HUES6 (cell line): ENCODE data around the gene RNF20.
"Not testable (repeated sequence)": the region's sequence is repeated elsewhere in the genome, so short reads cannot be mapped to it uniquely, and the experiment has no call there.

ENCODE experiments used
- H3K27ac ChIP-seq: 2 replicates; pipeline ENCODE4 v1.7.0; 2013; ENCODE audit warnings: low read depth, mild to moderate bottlenecking, low read length, inconsistent platforms
- H3K27me3 ChIP-seq: 2 replicates; pipeline ENCODE4 v1.6.1; 2013; ENCODE audit warnings: low read length; ENCODE audit not compliant: control insufficient read depth, insufficient read depth
- H3K36me3 ChIP-seq: 2 replicates; pipeline ENCODE4 v1.6.1; 2013; ENCODE audit warnings: low read length; ENCODE audit not compliant: control insufficient read depth, insufficient read depth
- H3K4me1 ChIP-seq: 2 replicates; pipeline ENCODE4 v1.6.1; 2013; ENCODE audit warnings: low read length; ENCODE audit not compliant: control insufficient read depth, insufficient read depth
- H3K4me3 ChIP-seq: 2 replicates; pipeline ENCODE4 v1.5.1; 2013; ENCODE audit warnings: low read depth, low read length
- H3K9ac ChIP-seq: one replicate; pipeline ENCODE4 v1.6.1; 2013; ENCODE audit warnings: mild to moderate bottlenecking, low read length
- H3K9me3 ChIP-seq: 2 replicates; pipeline ENCODE4 v1.6.1; 2013; ENCODE audit warnings: low read depth, low read length; ENCODE audit not compliant: control insufficient read depth, insufficient read depth

RNF20 gene

DNA sequence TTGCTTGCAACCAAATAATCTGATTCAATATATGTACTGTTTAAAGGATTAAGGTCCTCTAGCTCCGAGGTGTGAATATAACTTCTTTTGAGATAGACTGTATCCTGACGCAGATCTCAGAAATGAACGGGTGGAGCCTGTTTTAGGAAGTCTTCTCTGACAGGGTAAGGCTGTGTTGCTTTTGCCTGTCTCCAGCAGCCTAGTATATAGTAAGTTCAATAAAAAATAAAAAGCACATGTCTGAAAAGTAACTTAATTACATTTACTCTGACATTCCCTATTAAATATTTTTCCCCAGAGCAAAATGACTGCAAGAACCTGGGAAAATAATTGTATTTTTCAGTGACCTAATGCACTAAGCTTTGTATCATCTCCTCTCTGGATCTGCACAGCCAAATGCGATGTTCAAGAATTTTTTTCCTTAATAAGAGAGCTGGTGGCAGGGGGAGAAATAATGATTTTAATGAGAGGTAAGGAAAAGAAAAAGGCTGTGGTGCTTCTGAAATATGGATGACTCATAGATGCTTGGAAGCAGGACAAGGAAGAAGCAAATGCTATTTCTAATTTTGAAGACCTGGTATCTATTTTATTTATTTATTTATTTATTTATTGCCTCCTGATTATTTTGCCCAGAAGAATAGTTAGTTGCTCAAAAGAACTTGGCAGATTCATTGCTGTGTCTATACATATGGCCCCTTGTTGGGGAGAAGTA, 53.8 kb downstream of the RNF20 start:
- H3K36me3 ChIP-seq = no peaks in the 10 kb centered on the region
- H3K4me1 ChIP-seq = peaks cover 19% of the 10 kb centered on the region
- no peaks in the 10 kb centered on the region for H3K9me3 ChIP-seq
- no peak overlapping the region for H3K27ac ChIP-seq
- no peaks in the 10 kb centered on the region for H3K27me3 ChIP-seq
- H3K9ac ChIP-seq = no peak overlapping the region
- no peak overlapping the region for H3K4me3 ChIP-seq

DNA sequence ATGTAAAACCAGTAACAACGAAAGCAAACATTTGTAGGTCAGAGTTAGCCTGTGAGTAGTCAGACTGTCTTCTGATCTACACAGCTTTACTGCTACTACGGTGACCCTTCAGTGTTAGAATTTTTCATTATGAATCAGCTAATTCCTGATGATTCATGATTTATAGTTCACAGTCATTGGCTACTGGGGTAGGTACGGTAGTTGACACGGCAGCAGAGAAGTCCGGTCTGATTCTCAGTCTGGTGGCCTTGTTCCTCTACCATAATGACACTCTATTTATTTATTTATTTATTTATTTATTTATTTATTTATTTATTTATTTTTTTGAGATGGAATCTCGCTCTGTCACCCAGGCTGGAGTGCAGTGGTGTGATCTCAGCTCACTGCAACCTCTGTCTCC, 56.4 kb downstream of the RNF20 start:
- not testable (repeated sequence) for H3K36me3 ChIP-seq, H3K9me3 ChIP-seq, H3K27me3 ChIP-seq, H3K4me1 ChIP-seq, H3K27ac ChIP-seq, H3K9ac ChIP-seq, H3K4me3 ChIP-seq

DNA sequence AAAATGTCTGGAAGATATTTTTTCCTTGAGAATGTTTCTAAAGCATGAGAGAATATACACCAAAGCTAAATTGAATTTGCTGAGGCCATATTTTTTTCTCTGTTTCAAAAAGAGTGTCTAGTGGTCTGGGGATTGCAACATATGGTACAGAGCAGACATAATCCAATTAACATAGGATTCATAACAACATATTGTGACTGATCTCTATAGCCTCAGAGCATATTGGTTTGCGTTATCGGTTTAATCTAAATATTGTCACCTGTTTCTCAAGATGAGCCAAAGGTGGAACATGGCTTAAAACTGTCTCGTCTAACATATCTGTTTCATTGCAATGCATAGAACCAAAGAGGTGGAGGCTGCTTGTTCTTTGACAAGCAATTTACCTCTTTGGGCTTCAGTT, 57.2 kb downstream of the RNF20 start:
- H3K27me3 ChIP-seq = no peaks in the 10 kb centered on the region
- H3K4me1 ChIP-seq = no peaks in the 10 kb centered on the region
- no peaks in the 10 kb centered on the region for H3K9me3 ChIP-seq
- no peak overlapping the region for H3K27ac ChIP-seq
- H3K4me3 ChIP-seq = no peak overlapping the region
- no peak overlapping the region for H3K9ac ChIP-seq
- no peaks in the 10 kb centered on the region for H3K36me3 ChIP-seq

DNA sequence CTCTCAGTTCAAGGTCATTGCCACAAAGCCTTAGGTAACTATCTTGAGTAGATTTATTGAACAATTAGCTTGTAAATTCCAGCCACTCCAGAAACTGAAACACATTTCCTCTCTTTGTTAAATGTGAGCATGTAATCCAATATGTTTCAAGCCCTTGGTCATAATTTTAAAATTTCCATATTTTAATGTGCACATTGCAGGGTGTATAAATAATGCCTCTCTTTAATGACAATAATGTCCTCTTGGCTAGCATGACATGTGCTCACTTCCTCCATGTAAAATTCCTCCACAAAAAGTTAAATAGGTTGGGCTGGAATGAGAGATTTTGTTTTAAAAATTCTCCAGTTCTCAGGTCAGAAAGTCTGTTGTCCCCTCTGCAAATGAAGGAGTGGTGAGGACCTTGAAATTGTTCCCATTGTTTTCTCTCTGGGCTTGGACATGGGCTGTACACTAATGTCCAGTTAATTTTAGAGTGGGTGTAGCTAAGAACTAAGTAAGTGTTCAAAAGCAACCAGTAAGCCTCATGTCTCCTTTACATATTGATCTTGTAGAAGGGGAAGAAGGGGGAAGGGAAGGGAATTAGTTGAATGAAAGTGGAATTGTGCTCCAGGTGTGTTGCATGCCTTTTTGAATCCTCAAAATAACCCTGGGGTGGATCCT, 58.3 kb downstream of the RNF20 start:
- Histone ChIP-seq H3K4me3 (no peak overlapping the region), H3K9me3 (no peaks in the 10 kb centered on the region), H3K27ac (no peak overlapping the region), H3K4me1 (no peaks in the 10 kb centered on the region), H3K36me3 (no peaks in the 10 kb centered on the region), H3K9ac (no peak overlapping the region), H3K27me3 (no peaks in the 10 kb centered on the region)

DNA sequence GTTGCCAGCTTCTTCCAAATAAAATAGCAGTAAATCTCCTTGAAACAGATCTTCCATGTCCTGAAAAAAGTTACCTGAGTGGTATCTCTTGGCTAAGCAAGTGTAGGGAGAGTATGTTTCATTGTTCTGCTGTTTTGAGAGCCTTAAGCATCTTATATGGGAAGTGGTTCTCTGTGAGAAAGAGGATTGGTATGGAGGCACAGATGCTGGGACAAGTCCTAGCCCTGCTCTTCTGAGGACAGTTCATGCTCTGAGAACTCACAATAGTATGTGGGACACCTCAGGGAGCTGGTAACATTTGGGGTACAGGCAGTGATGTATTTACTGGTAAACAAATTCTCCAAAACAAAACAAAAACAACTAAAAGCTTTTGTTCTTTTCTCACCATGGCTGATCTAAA, 59.1 kb downstream of the RNF20 start:
- H3K4me3 ChIP-seq = no peak overlapping the region
- H3K9ac ChIP-seq = no peak overlapping the region
- H3K27me3 ChIP-seq = no peaks in the 10 kb centered on the region
- no peaks in the 10 kb centered on the region for H3K36me3 ChIP-seq
- no peak overlapping the region for H3K27ac ChIP-seq
- H3K4me1 ChIP-seq = no peaks in the 10 kb centered on the region
- no peaks in the 10 kb centered on the region for H3K9me3 ChIP-seq

DNA sequence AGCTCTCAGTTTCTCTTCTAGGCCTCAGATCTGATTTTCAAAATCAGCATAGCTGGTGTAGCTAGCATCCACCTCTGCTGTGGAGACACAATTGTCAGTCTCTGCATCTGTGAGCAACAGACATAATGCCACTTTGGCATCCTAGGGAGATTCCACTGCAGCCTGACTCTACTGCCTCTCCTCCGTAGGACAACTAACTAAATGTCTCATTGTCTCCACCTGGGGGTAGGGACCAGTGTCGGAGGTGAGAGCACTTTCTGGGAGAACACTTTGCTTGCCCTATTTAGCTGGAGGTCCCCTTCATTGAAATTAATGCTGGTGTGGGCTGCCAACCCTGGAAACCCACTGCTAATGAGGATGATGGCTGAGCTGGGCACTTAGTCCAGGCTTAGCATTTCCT, 59.7 kb downstream of the RNF20 start:
- H3K4me1 ChIP-seq = no peaks in the 10 kb centered on the region
- H3K27me3 ChIP-seq = no peaks in the 10 kb centered on the region
- no peak overlapping the region for H3K9ac ChIP-seq
- H3K4me3 ChIP-seq = no peak overlapping the region
- no peak overlapping the region for H3K27ac ChIP-seq
- H3K36me3 ChIP-seq = no peaks in the 10 kb centered on the region
- no peaks in the 10 kb centered on the region for H3K9me3 ChIP-seq

DNA sequence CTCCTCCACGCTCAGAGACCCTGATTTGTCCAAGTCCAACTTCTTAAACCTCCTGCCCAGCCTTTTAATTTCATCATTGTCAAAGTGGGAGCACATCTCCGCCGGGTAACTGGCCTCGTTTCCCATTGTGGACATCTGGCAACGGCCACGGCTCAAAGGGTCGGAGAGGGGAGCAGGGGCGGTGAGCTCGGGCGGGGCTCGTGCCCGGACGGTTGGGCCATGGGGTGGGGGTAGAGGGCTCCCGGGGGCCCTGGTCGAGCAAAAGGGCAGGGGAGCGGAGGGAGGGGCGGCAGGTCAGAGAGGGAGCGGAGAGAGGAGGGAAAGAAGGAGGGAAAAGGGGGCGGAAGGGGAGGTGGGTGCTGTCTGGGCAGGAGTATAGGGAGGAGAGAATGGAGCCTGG, 61.1 kb downstream of the RNF20 start, which contains the start of gene PPP3R2:
Gene PPP3R2 (minus strand): TSS at position 174 of the 400 bp plus-strand sequence. CDS start 48 bp downstream, at position 126.
- no peaks in the 10 kb centered on the region for H3K36me3 ChIP-seq
- H3K27me3 ChIP-seq = peaks cover 5% of the 10 kb centered on the region; the same call in 1 of the 2 replicates
- H3K4me3 ChIP-seq = no peak within 1 kb of the TSS
- no peak within 1 kb of the TSS for H3K9ac ChIP-seq
- H3K27ac ChIP-seq = no peak within 1 kb of the TSS
- H3K9me3 ChIP-seq = no peaks in the 10 kb centered on the region
- no peaks in the 10 kb centered on the region for H3K4me1 ChIP-seq

DNA sequence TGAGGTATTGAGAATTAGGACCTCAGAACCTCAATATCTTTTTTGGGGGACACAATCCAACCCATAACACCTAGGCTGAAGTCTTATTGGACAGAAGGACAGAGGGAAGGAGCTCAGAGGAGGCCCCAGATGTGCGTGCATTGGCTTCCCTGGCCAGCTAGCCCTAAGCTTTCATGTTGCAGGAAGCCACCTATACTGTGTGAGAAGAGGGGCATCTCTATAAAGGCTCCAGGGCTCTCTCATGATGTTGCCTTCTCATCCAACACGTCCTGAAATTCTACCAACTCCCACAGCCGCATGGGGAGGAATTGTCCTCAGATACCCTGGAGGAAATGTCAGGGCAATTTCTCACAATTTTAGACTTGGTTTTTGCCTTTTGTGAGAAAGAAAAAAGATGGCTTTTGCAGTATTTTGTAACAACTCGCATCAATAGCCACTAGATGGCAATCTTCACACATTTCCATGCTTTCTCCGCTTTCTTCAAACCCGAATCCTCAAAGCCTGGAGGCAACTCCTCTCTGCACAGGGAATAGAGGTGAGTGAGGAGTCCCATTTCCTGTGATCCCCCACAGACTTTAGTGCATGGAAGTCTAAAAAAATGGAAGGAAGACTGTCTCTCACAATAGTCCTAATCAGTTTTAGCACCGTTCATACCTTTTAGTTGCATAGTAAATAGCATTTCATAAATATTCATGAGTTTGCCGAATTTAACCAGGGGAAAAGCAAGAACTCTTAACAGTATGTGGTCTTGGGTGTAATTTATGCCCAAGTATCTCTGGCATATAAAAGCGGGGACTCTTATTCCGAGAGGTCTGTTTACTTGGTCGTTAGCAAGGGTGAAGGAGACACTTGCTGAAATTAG, 68.5 kb downstream of the RNF20 start:
- H3K36me3 ChIP-seq = no peaks in the 10 kb centered on the region
- H3K27me3 ChIP-seq = peaks cover 5% of the 10 kb centered on the region; the same call in 1 of the 2 replicates
- no peak overlapping the region for H3K9ac ChIP-seq
- H3K4me3 ChIP-seq = no peak overlapping the region
- no peak overlapping the region for H3K27ac ChIP-seq
- no peaks in the 10 kb centered on the region for H3K9me3 ChIP-seq
- 0 out of 2 replicates have a peak, but pooled peaks cover 5% of the 10 kb centered on the region for H3K4me1 ChIP-seq

DNA sequence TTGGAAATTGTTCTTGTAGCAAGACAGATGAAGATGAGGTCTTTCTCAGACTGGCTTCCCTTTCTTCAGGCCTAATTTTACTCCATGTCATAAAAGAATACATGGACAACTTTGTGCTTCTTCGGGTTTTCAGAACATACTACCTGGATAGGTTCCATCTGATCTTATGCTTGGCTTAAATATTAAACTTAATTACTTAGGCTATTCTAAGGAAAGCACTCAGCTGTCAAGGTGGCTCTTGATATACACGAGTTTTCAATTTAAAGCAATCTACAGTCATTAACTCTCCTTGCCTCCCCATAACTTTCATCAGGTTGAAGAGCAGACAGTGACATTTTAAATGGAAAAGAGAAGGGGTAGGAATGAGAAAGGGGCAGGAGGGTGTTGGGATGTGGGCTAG, 70.6 kb downstream of the RNF20 start:
- Histone ChIP-seq H3K4me3 (no peak overlapping the region), H3K9ac (no peak overlapping the region), H3K36me3 (no peaks in the 10 kb centered on the region)

DNA sequence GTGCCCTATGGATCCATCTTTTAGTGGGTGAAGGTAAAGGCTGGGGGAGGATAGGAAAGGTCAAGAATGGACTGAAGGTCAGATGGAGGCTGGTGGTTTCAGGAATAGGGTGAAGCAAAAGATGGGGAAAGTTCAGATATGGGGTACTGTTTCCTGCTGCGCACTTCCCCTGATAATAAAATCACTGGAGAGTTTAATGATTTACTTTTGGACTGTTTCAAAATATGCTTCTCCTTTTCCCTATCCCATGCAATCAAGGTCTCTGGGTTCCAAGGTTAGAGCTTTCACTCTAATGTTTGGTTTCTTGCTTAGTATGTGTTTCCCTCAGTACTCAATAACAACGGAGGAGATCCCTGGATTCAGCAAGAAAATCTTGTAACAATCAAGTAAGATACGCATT, 71.9 kb downstream of the RNF20 start:
- Histone ChIP-seq H3K9ac (no peak overlapping the region), H3K9me3 (no peaks in the 10 kb centered on the region), H3K36me3 (no peaks in the 10 kb centered on the region), H3K27me3 (no peaks in the 10 kb centered on the region), H3K27ac (no peak overlapping the region), H3K4me3 (no peak overlapping the region), H3K4me1 (0 out of 2 replicates have a peak, but pooled peaks cover 5% of the 10 kb centered on the region)

More for the DNA sequence above, 70.6 kb downstream of the RNF20 start:
- Histone ChIP-seq H3K27ac (no peak overlapping the region), H3K27me3 (no peaks in the 10 kb centered on the region), H3K9me3 (no peaks in the 10 kb centered on the region), H3K4me1 (0 out of 2 replicates have a peak, but pooled peaks cover 5% of the 10 kb centered on the region)
